ENCODE results near the gene HTT-AS. TPM values are rescaled to one million over a fixed set of nuclear protein-coding genes. Genes with fewer than 3 reads are reported as not detected.

HTT-AS gene
- total RNA-seq, 1 experiment from 2014 or later: not detected

DNA sequence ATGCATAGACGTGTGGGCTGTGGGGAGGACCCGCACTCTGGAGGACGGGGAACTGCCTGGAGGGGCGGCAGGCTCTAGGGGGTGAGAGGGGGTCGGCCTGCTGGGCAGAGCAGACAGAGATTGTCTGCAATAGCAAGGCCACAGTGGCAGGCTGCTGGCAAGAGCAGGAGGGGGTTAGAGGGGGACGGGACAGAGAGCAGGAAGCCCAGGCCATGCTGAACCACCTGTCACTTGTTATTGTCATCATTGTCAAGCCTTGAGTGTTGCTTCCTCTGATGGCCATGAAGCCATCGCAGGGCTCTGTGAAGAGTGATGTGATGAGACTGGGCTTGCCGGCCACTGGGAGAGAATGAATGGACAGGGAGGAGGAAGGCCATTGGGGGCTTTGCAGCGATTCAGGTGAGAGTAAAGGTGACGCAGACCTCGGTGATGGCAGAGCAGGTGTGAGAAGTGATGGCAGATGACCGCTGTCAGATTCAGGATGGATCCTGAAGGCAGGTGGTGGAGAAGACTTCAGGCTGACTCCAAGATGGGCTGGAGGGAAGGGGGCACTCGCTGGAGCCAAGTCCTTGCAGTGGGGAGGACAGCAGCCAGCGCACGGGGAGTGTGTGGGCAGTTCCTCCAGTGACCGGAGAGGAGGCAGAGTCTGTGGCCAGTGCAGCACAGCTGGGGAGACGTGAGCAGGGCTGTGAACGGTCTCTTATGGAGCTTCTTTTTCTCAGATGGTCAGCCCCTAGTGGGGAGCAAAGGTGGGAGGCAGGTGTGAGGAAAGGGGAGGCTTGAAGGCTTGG is 43.6 kb downstream of the HTT-AS start:
- H3K4me3 ChIP-seq (ENCODE audit: low read depth, low read length, poor library complexity, severe bottlenecking): no peak overlapping the region
- H3K27me3 ChIP-seq (replicated peaks; ENCODE audit: insufficient read depth, low read depth, low read length, poor library complexity): no peaks in the 10 kb centered on the region
- H3K36me3 ChIP-seq (ENCODE audit: insufficient read depth, low read length, poor library complexity, severe bottlenecking): no peaks in the 10 kb centered on the region
- CTCF ChIA-PET: no interaction called here
- no peak overlapping the region for H3K27ac ChIP-seq (ENCODE audit: low read depth, low read length, poor library complexity, severe bottlenecking)
- no peak for TF ChIP-seq EZH2 (IDR thresholded peaks at IDR 0.05; ENCODE audit: borderline replicate concordance, low read depth, low read length, poor library complexity, severe bottlenecking)
- TF ChIP-seq, protein P1, sequence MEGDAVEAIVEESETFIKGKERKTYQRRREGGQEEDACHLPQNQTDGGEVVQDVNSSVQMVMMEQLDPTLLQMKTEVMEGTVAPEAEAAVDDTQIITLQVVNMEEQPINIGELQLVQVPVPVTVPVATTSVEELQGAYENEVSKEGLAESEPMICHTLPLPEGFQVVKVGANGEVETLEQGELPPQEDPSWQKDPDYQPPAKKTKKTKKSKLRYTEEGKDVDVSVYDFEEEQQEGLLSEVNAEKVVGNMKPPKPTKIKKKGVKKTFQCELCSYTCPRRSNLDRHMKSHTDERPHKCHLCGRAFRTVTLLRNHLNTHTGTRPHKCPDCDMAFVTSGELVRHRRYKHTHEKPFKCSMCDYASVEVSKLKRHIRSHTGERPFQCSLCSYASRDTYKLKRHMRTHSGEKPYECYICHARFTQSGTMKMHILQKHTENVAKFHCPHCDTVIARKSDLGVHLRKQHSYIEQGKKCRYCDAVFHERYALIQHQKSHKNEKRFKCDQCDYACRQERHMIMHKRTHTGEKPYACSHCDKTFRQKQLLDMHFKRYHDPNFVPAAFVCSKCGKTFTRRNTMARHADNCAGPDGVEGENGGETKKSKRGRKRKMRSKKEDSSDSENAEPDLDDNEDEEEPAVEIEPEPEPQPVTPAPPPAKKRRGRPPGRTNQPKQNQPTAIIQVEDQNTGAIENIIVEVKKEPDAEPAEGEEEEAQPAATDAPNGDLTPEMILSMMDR (conservative IDR thresholded peaks at IDR 0.05; ENCODE audit: low read depth, low read length): no peak
- POLR2A ChIA-PET (ENCODE audit: low non-redundant PET): interaction anchor here (0.6 kb wide), 1 partner anchor 78 kb away, joined by 4 read pairs; no protein-coding TSS in a partner anchor
- BruUV-seq (replicated peaks): no TSS peak
- DNase-seq (ENCODE audit: low spot score): no peak
- H3K9me3 ChIP-seq (ENCODE audit: low read depth, low read length, poor library complexity, severe bottlenecking): no peaks in the 10 kb centered on the region
- intact Hi-C loops (cut with micrococcal nuclease; ENCODE audit: unreplicated experiment): loop anchor here (10.0 kb wide), 1 partner anchor 266 kb away; no protein-coding TSS in a partner anchor
- no peaks in the 10 kb centered on the region for H3K4me1 ChIP-seq (ENCODE audit: insufficient read depth, low read length, poor library complexity, severe bottlenecking)

DNA sequence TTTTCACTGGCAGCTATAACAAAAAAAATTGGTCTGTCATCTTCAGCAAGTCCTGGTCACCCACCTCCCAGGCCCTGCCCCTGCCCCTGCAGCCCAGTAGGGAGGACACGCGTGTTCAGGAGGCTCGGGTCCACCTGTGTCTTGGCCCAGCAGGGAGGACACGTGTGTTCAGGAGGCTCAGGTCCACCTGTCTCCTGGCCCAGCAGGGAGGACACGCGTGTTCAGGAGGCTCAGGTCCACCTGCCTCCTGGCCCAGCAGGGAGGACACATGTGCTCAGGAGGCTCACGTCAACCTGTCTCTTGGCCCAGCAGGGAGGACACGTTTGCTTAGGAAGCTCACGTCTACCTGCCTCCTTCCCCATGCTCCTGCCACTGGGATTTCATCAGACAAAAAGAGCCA is 44.9 kb downstream of the HTT-AS start:
- Histone ChIP-seq H3K36me3 (ENCODE audit: insufficient read depth, low read length, poor library complexity, severe bottlenecking) (no peaks in the 10 kb centered on the region), H3K27ac (ENCODE audit: low read depth, low read length, poor library complexity, severe bottlenecking) (no peak overlapping the region), H3K27me3 (replicated peaks; ENCODE audit: insufficient read depth, low read depth, low read length, poor library complexity) (no peaks in the 10 kb centered on the region), H3K4me3 (ENCODE audit: low read depth, low read length, poor library complexity, severe bottlenecking) (no peak overlapping the region), H3K4me1 (ENCODE audit: insufficient read depth, low read length, poor library complexity, severe bottlenecking) (no peaks in the 10 kb centered on the region), H3K9me3 (ENCODE audit: low read depth, low read length, poor library complexity, severe bottlenecking) (no peaks in the 10 kb centered on the region)
- CTCF ChIA-PET: no interaction called here
- TF ChIP-seq, protein P1 (conservative IDR thresholded peaks at IDR 0.05; ENCODE audit: low read depth, low read length): no peak
- TF ChIP-seq EZH2 (IDR thresholded peaks at IDR 0.05; ENCODE audit: borderline replicate concordance, low read depth, low read length, poor library complexity, severe bottlenecking): no peak
- intact Hi-C loops (cut with micrococcal nuclease; ENCODE audit: unreplicated experiment): no loop called here
- BruUV-seq (replicated peaks): no TSS peak
- no peak for DNase-seq (ENCODE audit: low spot score)
- POLR2A ChIA-PET (ENCODE audit: low non-redundant PET): no interaction called here

DNA sequence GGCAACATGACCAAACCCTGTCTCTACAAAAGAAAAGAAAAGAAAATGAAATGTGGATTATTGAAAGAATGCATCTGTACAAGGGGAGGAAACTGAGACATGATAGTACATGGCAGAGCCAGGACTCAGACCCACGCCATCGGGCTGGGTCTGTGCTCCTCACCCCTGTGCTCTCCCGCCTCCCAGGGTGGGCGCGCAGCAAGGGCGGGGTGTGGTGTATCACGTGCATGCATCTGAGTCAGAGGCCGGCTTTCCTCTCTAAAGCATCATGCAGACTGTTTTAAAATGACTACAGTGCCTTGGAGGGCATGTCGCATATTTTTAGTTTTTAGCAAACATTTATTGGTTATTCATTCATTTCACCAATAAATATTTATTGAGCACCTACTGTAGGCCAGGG is 47.8 kb downstream of the HTT-AS start:
- Histone ChIP-seq H3K4me3 (ENCODE audit: low read depth, low read length, poor library complexity, severe bottlenecking) (no peak overlapping the region), H3K4me1 (ENCODE audit: insufficient read depth, low read length, poor library complexity, severe bottlenecking) (no peaks in the 10 kb centered on the region), H3K27me3 (replicated peaks; ENCODE audit: insufficient read depth, low read depth, low read length, poor library complexity) (no peaks in the 10 kb centered on the region), H3K27ac (ENCODE audit: low read depth, low read length, poor library complexity, severe bottlenecking) (no peak overlapping the region), H3K36me3 (ENCODE audit: insufficient read depth, low read length, poor library complexity, severe bottlenecking) (no peaks in the 10 kb centered on the region), H3K9me3 (ENCODE audit: low read depth, low read length, poor library complexity, severe bottlenecking) (no peaks in the 10 kb centered on the region)
- DNase-seq (ENCODE audit: low spot score): no peak
- intact Hi-C loops (cut with micrococcal nuclease; ENCODE audit: unreplicated experiment): no loop called here
- TF ChIP-seq, protein P1 (conservative IDR thresholded peaks at IDR 0.05; ENCODE audit: low read depth, low read length): no peak
- no peak for TF ChIP-seq EZH2 (IDR thresholded peaks at IDR 0.05; ENCODE audit: borderline replicate concordance, low read depth, low read length, poor library complexity, severe bottlenecking)
- BruUV-seq (replicated peaks): no TSS peak
- POLR2A ChIA-PET (ENCODE audit: low non-redundant PET): no interaction called here
- CTCF ChIA-PET: no interaction called here
